DND-41 (cell line): ENCODE results near the gene CRK.

Experiments used
- CTCF ChIP-seq: IDR thresholded peaks from 2 replicates; pipeline ENCODE4 v1.5.1; 2012; ENCODE audit warnings: borderline replicate concordance, low read length, moderate library complexity, mild to moderate bottlenecking; ENCODE audit not compliant: poor library complexity, severe bottlenecking; ENCODE audit errors: extremely low read depth
- EZH2 ChIP-seq: IDR thresholded peaks from 3 replicates; pipeline ENCODE4 v1.6.1; 2012; ENCODE audit warnings: borderline replicate concordance, low read depth, mild to moderate bottlenecking, moderate library complexity, low read length, inconsistent platforms; ENCODE audit not compliant: severe bottlenecking

- no peak for TF ChIP-seq CTCF
- no peak for TF ChIP-seq EZH2
Measured at GRCh38 chr17:1467898-1468492, 12.0 kb upstream of the CRK start.
